ENCODE results near the gene CERT1. TPM values are rescaled to one million over a fixed set of nuclear protein-coding genes. Genes with fewer than 3 reads are reported as not detected.

The CERT1 gene
- total RNA-seq, 1 donor from 2014 or later, result 60.7 TPM

- H3K9me3 ChIP-seq, result no peaks in the 10 kb centered on the region
- intact Hi-C loops (cut with DNase I), result no loop called here
- no peak overlapping the region for H3K4me3 ChIP-seq
- H3K4me1 ChIP-seq, result no peaks in the 10 kb centered on the region
- peaks cover 45% of the 10 kb centered on the region for H3K36me3 ChIP-seq
- DNase-seq (no peak), ATAC-seq (no peak)
- no peak overlapping the region for H3K27ac ChIP-seq
- TF ChIP-seq CTCF (IDR thresholded peaks at IDR 0.05), result no peak
- H3K27me3 ChIP-seq, result no peaks in the 10 kb centered on the region
Observed at GRCh38 chr5:75374394-75374814, 137.0 kb downstream of the CERT1 start.

- Histone ChIP-seq H3K4me3 (no peak overlapping the region), H3K9me3 (no peaks in the 10 kb centered on the region), H3K4me1 (no peaks in the 10 kb centered on the region), H3K27ac (no peak overlapping the region), H3K27me3 (no peaks in the 10 kb centered on the region), H3K36me3 (peaks cover 40% of the 10 kb centered on the region)
- intact Hi-C loops (cut with DNase I), result no loop called here
- no peak for TF ChIP-seq CTCF (IDR thresholded peaks at IDR 0.05)
- DNase-seq (no peak), ATAC-seq (no peak)
Observed at GRCh38 chr5:75373862-75374261, 137.6 kb downstream of the CERT1 start.

- DNase-seq (no peak), ATAC-seq (no peak)
- no peaks in the 10 kb centered on the region for H3K4me1 ChIP-seq
- H3K27me3 ChIP-seq, result no peaks in the 10 kb centered on the region
- intact Hi-C loops (cut with DNase I), result no loop called here
- no peak overlapping the region for H3K4me3 ChIP-seq
- H3K27ac ChIP-seq, result no peak overlapping the region
- H3K9me3 ChIP-seq, result no peaks in the 10 kb centered on the region
- H3K36me3 ChIP-seq, result peaks cover 10% of the 10 kb centered on the region
- no peak for TF ChIP-seq CTCF (IDR thresholded peaks at IDR 0.05)
Observed at GRCh38 chr5:75368391-75368790, 143.0 kb downstream of the CERT1 start.

- Histone ChIP-seq H3K27ac (no peak overlapping the region), H3K36me3 (peaks cover 10% of the 10 kb centered on the region), H3K9me3 (no peaks in the 10 kb centered on the region), H3K4me3 (no peak overlapping the region), H3K4me1 (no peaks in the 10 kb centered on the region), H3K27me3 (no peaks in the 10 kb centered on the region)
- ATAC-seq (no peak), DNase-seq (no peak)
- TF ChIP-seq CTCF (IDR thresholded peaks at IDR 0.05), result no peak
- intact Hi-C loops (cut with DNase I), result no loop called here
Observed at GRCh38 chr5:75367401-75367800, 144.0 kb downstream of the CERT1 start.

GRCh38 chr5:75366787-75367186, 144.6 kb downstream of the CERT1 start:
- peaks cover 13% of the 10 kb centered on the region for H3K36me3 ChIP-seq

More at GRCh38 chr5:75366787-75367186, 144.6 kb downstream of the CERT1 start:
- intact Hi-C loops (cut with DNase I), result no loop called here
- no peak overlapping the region for H3K27ac ChIP-seq
- no peaks in the 10 kb centered on the region for H3K9me3 ChIP-seq
- no peaks in the 10 kb centered on the region for H3K4me1 ChIP-seq
- H3K4me3 ChIP-seq, result no peak overlapping the region
- ATAC-seq, result no peak
- no peaks in the 10 kb centered on the region for H3K27me3 ChIP-seq
- DNase-seq, result no peak
- TF ChIP-seq CTCF (IDR thresholded peaks at IDR 0.05), result no peak

All from upper lobe of right lung (tissue), 1 donor.